Left ventricle myocardium inferior (tissue), 1 donor: ENCODE data around the gene RHPN2. TPM values are rescaled to one million over a fixed set of nuclear protein-coding genes. Genes with fewer than 3 reads are reported as not detected.

Source experiments
- DNase-seq: peaks from one replicate; pipeline ENCODE4 v3.0.0-alpha.2; 2020
- H3K27ac ChIP-seq: fragments of 200-600 bp; replicated peaks from 2 replicates; pipeline ENCODE4 v1.8.0; 2021
- H3K27me3 ChIP-seq: fragments of 200-600 bp; 2 replicates; pipeline ENCODE4 v1.8.0; 2021; ENCODE audit warnings: low read depth
- H3K36me3 ChIP-seq: fragments of 200-600 bp; 2 replicates; pipeline ENCODE4 v1.8.0; 2021
- H3K4me1 ChIP-seq: fragments of 200-600 bp; 2 replicates; pipeline ENCODE4 v1.8.0; 2021
- H3K4me3 ChIP-seq: fragments of 200-600 bp; 2 replicates; pipeline ENCODE4 v1.8.0; 2021; ENCODE audit warnings: mild to moderate bottlenecking, moderate library complexity
- H3K9me3 ChIP-seq: fragments of 200-600 bp; replicated peaks from 2 replicates; pipeline ENCODE4 v1.8.0; 2021
- intact Hi-C: fragments of 100-400 bp; cut with micrococcal nuclease; formaldehyde crosslinking; loops from one replicate; pipeline ENCODE4 v1.11.0; 2022
- total RNA-seq: library from RNA; stranded (reverse); fragmentation: NEBNext Ultra II Directional; extraction: Animal tissue kit (Norgen Biotek cat#: 25700); gene quantifications from one replicate; pipeline ENCODE4 v1.2.1, GENCODE V29; 2021
- TF ChIP-seq, protein P1 (sequence below): fragments of 200-600 bp; IDR thresholded peaks from 2 replicates; pipeline ENCODE4 v1.8.0; 2021; ENCODE audit warnings: antibody characterized with exemption, mild to moderate bottlenecking, borderline replicate concordance
- donor health status: DM: no; HTN: yes; CAD: no; lungs with severe emphysema.

Gene RHPN2
- total RNA-seq, 1 donor from 2014 or later = 1.0 TPM

DNA sequence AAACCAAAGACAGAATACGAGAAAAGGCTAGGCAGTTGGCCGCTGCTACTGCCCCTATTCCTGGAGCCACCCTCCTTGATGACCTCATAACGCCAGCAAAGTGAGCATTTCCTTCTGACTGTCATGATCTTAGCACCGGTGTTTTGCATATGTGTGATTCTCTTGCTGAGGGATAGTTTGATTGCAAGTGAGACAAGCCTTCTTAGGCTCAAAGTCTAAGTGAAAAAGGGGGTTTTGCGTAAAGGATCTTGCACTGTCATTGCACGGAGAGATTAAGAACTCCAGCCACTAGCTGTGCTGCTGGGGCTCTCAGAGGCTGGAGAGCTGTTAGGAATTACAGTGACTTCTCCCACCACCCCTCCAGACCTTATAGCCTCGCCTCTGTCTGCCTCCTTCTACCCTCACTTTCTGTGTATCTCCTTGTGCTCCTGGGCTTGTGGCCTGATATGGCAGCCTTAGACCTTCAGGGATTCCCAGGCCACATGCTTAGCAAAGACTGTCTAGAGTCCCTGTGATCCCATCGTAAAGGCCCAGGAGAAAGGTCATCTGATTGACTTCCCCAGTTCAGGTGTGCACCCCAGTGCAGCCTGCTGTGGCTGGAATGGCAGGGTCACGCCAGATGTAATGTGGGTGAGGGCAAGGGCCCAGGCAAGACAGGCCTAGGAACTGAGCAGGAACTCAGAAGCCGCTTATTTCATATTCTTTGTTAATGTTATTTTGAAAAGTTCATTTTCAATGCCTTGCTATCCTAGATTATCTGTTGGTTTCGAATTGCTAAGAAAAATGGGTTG is 28.9 kb upstream of the RHPN2 start:
- Histone ChIP-seq H3K27ac (no peak overlapping the region), H3K4me1 (no peaks in the 10 kb centered on the region), H3K4me3 (no peak overlapping the region), H3K36me3 (peaks cover 95% of the 10 kb centered on the region), H3K27me3 (no peaks in the 10 kb centered on the region), H3K9me3 (no peaks in the 10 kb centered on the region)
- DNase-seq = no peak
- intact Hi-C loops = no loop called here
- TF ChIP-seq, protein P1, sequence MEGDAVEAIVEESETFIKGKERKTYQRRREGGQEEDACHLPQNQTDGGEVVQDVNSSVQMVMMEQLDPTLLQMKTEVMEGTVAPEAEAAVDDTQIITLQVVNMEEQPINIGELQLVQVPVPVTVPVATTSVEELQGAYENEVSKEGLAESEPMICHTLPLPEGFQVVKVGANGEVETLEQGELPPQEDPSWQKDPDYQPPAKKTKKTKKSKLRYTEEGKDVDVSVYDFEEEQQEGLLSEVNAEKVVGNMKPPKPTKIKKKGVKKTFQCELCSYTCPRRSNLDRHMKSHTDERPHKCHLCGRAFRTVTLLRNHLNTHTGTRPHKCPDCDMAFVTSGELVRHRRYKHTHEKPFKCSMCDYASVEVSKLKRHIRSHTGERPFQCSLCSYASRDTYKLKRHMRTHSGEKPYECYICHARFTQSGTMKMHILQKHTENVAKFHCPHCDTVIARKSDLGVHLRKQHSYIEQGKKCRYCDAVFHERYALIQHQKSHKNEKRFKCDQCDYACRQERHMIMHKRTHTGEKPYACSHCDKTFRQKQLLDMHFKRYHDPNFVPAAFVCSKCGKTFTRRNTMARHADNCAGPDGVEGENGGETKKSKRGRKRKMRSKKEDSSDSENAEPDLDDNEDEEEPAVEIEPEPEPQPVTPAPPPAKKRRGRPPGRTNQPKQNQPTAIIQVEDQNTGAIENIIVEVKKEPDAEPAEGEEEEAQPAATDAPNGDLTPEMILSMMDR = no peak

DNA sequence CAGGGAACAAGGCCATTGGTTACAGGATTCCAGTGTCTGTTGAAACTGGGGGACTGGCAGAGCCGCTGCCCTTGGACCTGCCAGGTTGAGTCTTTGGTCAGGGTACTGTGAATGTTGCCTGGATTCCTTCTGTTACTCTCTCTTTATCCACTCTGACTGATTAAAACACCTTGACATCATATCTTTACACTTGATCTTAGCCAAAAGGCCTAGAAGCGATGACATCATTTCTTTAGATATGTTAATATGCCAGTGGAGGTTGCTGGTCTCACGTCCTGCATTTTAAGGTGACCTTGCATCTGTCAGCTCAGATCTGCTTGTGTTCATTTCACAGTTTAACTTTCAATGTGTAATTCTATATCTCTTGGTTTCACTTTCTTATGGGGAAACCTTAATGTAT is 25.5 kb upstream of the RHPN2 start:
- H3K9me3 ChIP-seq = no peaks in the 10 kb centered on the region
- H3K4me1 ChIP-seq = no peaks in the 10 kb centered on the region
- H3K36me3 ChIP-seq = peaks cover 70% of the 10 kb centered on the region
- intact Hi-C loops = no loop called here
- TF ChIP-seq, protein P1 = no peak
- no peak for DNase-seq
- H3K4me3 ChIP-seq = no peak overlapping the region
- H3K27ac ChIP-seq = no peak overlapping the region
- no peaks in the 10 kb centered on the region for H3K27me3 ChIP-seq

DNA sequence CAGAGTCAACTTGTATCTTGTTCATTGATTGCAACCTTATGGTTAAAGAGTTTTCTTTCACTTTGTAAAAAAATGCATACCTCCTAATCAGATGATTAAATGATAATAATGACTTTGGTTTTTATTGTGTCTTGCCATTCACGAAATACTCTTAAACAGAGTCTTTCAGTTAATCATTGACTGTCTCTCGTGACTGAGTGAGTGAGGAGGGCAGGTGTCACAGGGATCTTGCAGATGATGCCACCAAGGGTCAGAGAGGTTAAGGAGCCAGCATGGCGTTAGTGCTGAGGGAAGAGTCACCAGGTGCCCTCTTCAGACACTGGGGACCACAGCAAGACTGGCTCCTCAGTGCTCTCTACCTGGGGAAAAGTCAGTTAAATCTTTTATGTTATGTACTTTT is 24.3 kb upstream of the RHPN2 start:
- H3K4me3 ChIP-seq = no peak overlapping the region
- H3K4me1 ChIP-seq = no peaks in the 10 kb centered on the region
- intact Hi-C loops = no loop called here
- peaks cover 58% of the 10 kb centered on the region for H3K36me3 ChIP-seq
- DNase-seq = no peak
- no peaks in the 10 kb centered on the region for H3K27me3 ChIP-seq
- no peaks in the 10 kb centered on the region for H3K9me3 ChIP-seq
- TF ChIP-seq, protein P1 = no peak
- no peak overlapping the region for H3K27ac ChIP-seq

DNA sequence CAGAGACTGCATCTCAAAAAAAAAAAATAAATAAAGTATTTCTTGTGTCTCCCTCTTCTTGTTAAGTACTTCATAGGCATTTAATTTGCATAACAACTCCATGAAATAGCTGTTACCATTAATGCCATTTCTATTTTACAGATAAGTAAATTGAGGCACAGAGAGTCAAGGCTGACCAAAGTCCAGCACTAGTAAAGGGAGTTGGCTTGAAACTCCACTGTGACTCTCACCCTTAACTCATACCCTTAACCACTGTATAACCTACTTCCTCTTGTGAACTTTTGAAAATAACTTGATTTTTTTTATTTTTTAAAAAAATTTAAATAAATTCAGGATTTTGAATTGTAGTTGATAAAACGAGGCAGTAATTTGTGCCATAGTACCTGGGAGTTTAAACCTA is 22.3 kb upstream of the RHPN2 start:
- H3K36me3 ChIP-seq = peaks cover 41% of the 10 kb centered on the region
- no peak overlapping the region for H3K27ac ChIP-seq
- TF ChIP-seq, protein P1 = no peak
- intact Hi-C loops = no loop called here
- no peaks in the 10 kb centered on the region for H3K9me3 ChIP-seq
- peaks cover 8% of the 10 kb centered on the region for H3K4me1 ChIP-seq
- H3K27me3 ChIP-seq = no peaks in the 10 kb centered on the region
- no peak for DNase-seq
- H3K4me3 ChIP-seq = no peak overlapping the region

DNA sequence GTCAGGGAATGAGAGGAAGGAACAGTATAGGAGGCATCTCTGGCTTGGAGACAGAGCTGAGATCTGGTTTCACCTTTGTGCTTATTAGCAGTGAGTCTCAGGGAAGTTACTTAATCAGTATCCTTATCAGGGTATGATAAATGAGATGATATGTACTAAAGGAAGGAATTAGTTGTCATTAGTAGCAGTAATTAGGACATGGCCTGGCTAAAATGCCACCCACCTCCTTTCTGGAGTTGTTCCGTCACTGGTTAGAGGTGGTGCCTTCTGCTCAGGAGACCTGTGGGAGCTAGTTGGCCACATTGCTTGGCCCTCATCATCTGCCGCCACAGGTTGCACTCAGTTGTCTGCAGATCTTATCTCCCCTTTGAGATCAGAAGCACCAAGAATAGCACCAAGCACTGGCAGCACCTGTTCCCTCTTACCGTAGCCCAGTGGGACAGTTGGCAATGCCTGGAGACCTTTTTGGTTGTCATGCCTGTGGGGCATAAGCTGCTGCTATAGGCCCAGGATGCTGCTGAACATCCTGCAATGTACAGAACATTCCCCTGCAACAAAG is 21.0 kb upstream of the RHPN2 start:
- H3K27ac ChIP-seq = no peak overlapping the region

More for the DNA sequence above, 21.0 kb upstream of the RHPN2 start:
- intact Hi-C loops = no loop called here
- no peak for DNase-seq
- TF ChIP-seq, protein P1 = no peak
- H3K4me1 ChIP-seq = peaks cover 20% of the 10 kb centered on the region
- no peaks in the 10 kb centered on the region for H3K27me3 ChIP-seq
- no peak overlapping the region for H3K4me3 ChIP-seq
- peaks cover 28% of the 10 kb centered on the region for H3K36me3 ChIP-seq
- H3K9me3 ChIP-seq = no peaks in the 10 kb centered on the region
